ENCODE data around the gene AP1M1.
"Not testable (repeated sequence)": the region's sequence is repeated elsewhere in the genome, so short reads cannot be mapped to it uniquely, and the experiment has no call there.

AP1M1 gene

GRCh38 chr19:16197622-16198369 lies at the start of gene AP1M1:
TSS of gene AP1M1 (plus strand) at chr19:16197911. CDS start at chr19:16198027, 116 bp downstream.
- peak; percentile 97 for DNase-seq (ENCODE audit: low spot score)

- DNase-seq (ENCODE audit: low spot score) = no peak
Measured at GRCh38 chr19:16148443-16149229, 49.1 kb upstream of the AP1M1 start.

- no peak for DNase-seq (ENCODE audit: low spot score)
Measured at GRCh38 chr19:16153582-16154336, 44.0 kb upstream of the AP1M1 start.

GRCh38 chr19:16154557-16154956 lies 43.2 kb upstream of the AP1M1 start:
- DNase-seq (ENCODE audit: low spot score) = no peak

GRCh38 chr19:16155128-16155527 lies 42.6 kb upstream of the AP1M1 start:
- DNase-seq (ENCODE audit: low spot score) = no peak

GRCh38 chr19:16156904-16157303 lies 40.8 kb upstream of the AP1M1 start:
- no peak for DNase-seq (ENCODE audit: low spot score)

GRCh38 chr19:16157601-16158000 lies 40.1 kb upstream of the AP1M1 start:
- no peak for DNase-seq (ENCODE audit: low spot score)

- no peak for DNase-seq (ENCODE audit: low spot score)
Measured at GRCh38 chr19:16159655-16160054, 38.1 kb upstream of the AP1M1 start.

- no peak for DNase-seq (ENCODE audit: low spot score)
Measured at GRCh38 chr19:16160445-16160942, 37.2 kb upstream of the AP1M1 start.

- DNase-seq (ENCODE audit: low spot score) = peak; percentile 74
Measured at GRCh38 chr19:16160943-16161560, 36.7 kb upstream of the AP1M1 start.

- DNase-seq (ENCODE audit: low spot score) = peak; percentile 26
Measured at GRCh38 chr19:16161840-16162239, 35.9 kb upstream of the AP1M1 start.

- no peak for DNase-seq (ENCODE audit: low spot score)
Measured at GRCh38 chr19:16164222-16164890, 33.4 kb upstream of the AP1M1 start.

GRCh38 chr19:16166417-16166816 lies 31.3 kb upstream of the AP1M1 start:
- no peak for DNase-seq (ENCODE audit: low spot score)

- DNase-seq (ENCODE audit: low spot score) = no peak
Measured at GRCh38 chr19:16167055-16167454, 30.7 kb upstream of the AP1M1 start.

- DNase-seq (ENCODE audit: low spot score) = no peak
Measured at GRCh38 chr19:16168465-16169081, 29.1 kb upstream of the AP1M1 start.

GRCh38 chr19:16170134-16170533 lies 27.6 kb upstream of the AP1M1 start:
- DNase-seq (ENCODE audit: low spot score) = no peak

GRCh38 chr19:16175954-16176353 lies 21.8 kb upstream of the AP1M1 start:
- no peak for DNase-seq (ENCODE audit: low spot score)

- DNase-seq (ENCODE audit: low spot score) = not testable (repeated sequence)
Measured at GRCh38 chr19:16178866-16179265, 18.8 kb upstream of the AP1M1 start.

GRCh38 chr19:16180611-16181010 lies 17.1 kb upstream of the AP1M1 start:
- DNase-seq (ENCODE audit: low spot score) = peak; percentile 33

- DNase-seq (ENCODE audit: low spot score) = no peak
Measured at GRCh38 chr19:16184665-16185122, 13.0 kb upstream of the AP1M1 start.

Measured in LoVo (cell line).